ENCODE results near the gene LRPAP1. TPM values are rescaled to one million over a fixed set of nuclear protein-coding genes. Genes with fewer than 3 reads are reported as not detected.

LRPAP1 gene
- total and polyA plus RNA-seq, 2 donors (not counting 3 experiments of a cell fraction or from before 2014, with no cell fraction given) = 90.1 to 170 TPM

DNA sequence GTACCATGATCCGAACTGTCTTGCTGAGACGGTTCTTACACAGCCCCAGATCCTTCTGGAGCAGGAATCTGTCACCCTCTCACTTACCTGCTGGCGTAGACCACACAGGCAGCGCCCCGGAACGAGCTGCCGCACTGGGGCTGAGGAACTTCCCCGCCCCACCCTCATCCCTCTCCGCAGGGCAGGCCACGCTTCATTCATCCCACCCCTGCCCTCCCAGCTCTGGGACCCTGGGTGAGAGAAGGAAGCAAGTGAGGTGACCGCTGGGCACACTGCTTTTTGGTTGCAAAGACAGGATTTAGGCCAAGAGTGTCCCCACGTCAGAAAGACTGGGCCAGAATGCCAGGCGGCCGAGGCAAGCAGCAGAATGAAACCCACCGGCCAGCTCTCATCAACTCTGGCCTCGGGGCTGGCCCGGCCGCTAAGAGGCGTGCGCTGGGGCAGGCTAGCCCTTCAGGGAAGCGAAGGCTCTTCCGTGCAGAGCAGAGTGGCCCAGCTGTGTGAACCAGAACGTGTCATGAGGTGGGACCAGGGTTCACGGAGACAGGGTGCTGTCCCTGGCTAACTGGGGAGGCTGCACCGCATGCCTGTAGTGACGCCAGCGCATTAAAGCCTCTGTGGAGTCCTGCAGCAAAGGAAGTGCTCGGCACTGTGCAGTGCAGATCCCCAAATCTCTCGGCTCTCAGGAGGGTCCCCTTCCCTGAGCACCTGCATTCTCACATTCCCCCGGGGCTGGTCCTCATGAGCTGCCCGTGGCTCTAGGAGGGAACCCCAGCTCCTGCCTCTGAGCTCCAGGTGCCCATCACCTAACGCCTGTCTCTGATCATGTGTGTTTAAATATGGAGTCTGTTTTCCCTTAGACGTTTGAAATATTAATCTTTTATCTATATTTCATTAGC, 6.4 kb downstream of the LRPAP1 start:
- H3K79me2 ChIP-seq (ENCODE audit: control insufficient read depth, insufficient read depth, low read length) = peaks cover 35% of the 10 kb centered on the region
- H4K20me1 ChIP-seq (replicated peaks; ENCODE audit: control insufficient read depth, extremely low read depth, insufficient read depth, low read length) = peaks cover 2% of the 10 kb centered on the region

More for the DNA sequence above, 6.4 kb downstream of the LRPAP1 start:
- ChIA-PET POLR2A (no interaction called here), CTCF (interaction anchor here (1.1 kb wide), 1 partner anchor 355 kb away, joined by 3 read pairs; no protein-coding TSS in a partner anchor)
- intact Hi-C loops (cut with micrococcal nuclease) (no loop called here), dilution Hi-C loops (cut with MboI; ENCODE audit: extremely low pct_ligation_motif_present, low sequenced_read_pairs) (no loop called here)
- BruUV-seq (replicated peaks) = no TSS peak
- no peaks in the 10 kb centered on the region for H3K9me3 ChIP-seq (replicated peaks; ENCODE audit: control insufficient read depth, insufficient read depth, low read length)
- H3K27ac ChIP-seq (ENCODE audit: insufficient read depth, low read depth, low read length) = no peak overlapping the region
- no peaks in the 10 kb centered on the region for H3K9me1 ChIP-seq (replicated peaks; ENCODE audit: control insufficient read depth, extremely low read depth, insufficient read depth, low read length)
- TF ChIP-seq POLR2AphosphoS5 (IDR thresholded peaks at IDR 0.05; ENCODE audit: insufficient read depth, low read depth, low read length) (no peak), POLR2A (IDR thresholded peaks at IDR 0.05; ENCODE audit: low read depth, low read length) (no peak), GATA2 (IDR thresholded peaks at IDR 0.05; ENCODE audit: insufficient read depth, insufficient read length, low read depth, low read length) (no peak), JUN (IDR thresholded peaks at IDR 0.05; ENCODE audit: borderline replicate concordance, insufficient read depth, insufficient read length, low read depth) (no peak), MYC (IDR thresholded peaks at IDR 0.05; ENCODE audit: low read depth, low read length) (no peak), FOS (IDR thresholded peaks at IDR 0.05; ENCODE audit: borderline replicate concordance, insufficient read depth, low read length) (no peak), EZH2 (IDR thresholded peaks at IDR 0.05; ENCODE audit: borderline replicate concordance, low read depth, low read length, severe bottlenecking) (no peak)
- TF ChIP-seq, protein P1, sequence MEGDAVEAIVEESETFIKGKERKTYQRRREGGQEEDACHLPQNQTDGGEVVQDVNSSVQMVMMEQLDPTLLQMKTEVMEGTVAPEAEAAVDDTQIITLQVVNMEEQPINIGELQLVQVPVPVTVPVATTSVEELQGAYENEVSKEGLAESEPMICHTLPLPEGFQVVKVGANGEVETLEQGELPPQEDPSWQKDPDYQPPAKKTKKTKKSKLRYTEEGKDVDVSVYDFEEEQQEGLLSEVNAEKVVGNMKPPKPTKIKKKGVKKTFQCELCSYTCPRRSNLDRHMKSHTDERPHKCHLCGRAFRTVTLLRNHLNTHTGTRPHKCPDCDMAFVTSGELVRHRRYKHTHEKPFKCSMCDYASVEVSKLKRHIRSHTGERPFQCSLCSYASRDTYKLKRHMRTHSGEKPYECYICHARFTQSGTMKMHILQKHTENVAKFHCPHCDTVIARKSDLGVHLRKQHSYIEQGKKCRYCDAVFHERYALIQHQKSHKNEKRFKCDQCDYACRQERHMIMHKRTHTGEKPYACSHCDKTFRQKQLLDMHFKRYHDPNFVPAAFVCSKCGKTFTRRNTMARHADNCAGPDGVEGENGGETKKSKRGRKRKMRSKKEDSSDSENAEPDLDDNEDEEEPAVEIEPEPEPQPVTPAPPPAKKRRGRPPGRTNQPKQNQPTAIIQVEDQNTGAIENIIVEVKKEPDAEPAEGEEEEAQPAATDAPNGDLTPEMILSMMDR (IDR thresholded peaks at IDR 0.05; ENCODE audit: extremely low read depth in 1 of 2, insufficient read depth in 1 of 2, low read depth in 1 of 2, low read length in 2 of 2) = no peak
- TF ChIP-seq, protein P2, sequence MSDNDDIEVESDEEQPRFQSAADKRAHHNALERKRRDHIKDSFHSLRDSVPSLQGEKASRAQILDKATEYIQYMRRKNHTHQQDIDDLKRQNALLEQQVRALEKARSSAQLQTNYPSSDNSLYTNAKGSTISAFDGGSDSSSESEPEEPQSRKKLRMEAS (IDR thresholded peaks at IDR 0.05; ENCODE audit: insufficient read depth, insufficient read length) = no peak
- H3K4me2 ChIP-seq (ENCODE audit: insufficient read depth, low read length) = no peak overlapping the region
- no peak for FAIRE-seq
- no peak for DNase-seq (ENCODE audit: low read depth, low spot score)
- H3K4me3 ChIP-seq (replicated peaks in 1 of 3; ENCODE audit: insufficient read depth in 1 of 3, low read depth in 1 of 3, low read length in 3 of 3) = no peak overlapping the region
- H3K9ac ChIP-seq (replicated peaks; ENCODE audit: extremely low read depth, insufficient read depth, low read length) = no peak overlapping the region
- H3K36me3 ChIP-seq (ENCODE audit: control insufficient read depth in 2 of 2, extremely low read depth in 1 of 2, insufficient read depth in 2 of 2, low read length in 2 of 2) = peaks cover 5 to 35% of the 10 kb centered on the region in 2 experiments
- no peaks in the 10 kb centered on the region for H3K4me1 ChIP-seq (ENCODE audit: control insufficient read depth, extremely low read depth, insufficient read depth, low read length)
- no peaks in the 10 kb centered on the region for H3K27me3 ChIP-seq (ENCODE audit: control insufficient read depth in 2 of 2, insufficient read depth in 2 of 2, low read length in 2 of 2)
- no peak overlapping the region for H2AFZ ChIP-seq (ENCODE audit: low read depth, low read length)
